Measurements from ENCODE around the gene NPAS2. TPM values are rescaled to one million over a fixed set of nuclear protein-coding genes. Genes with fewer than 3 reads are reported as not detected.

The NPAS2 gene
- total RNA-seq, 4 donors from 2014 or later, result 14.1 to 45.8 (median 28.1) TPM

GRCh38 chr2:100870652-100871531 lies 51.0 kb downstream of the NPAS2 start:
- TF ChIP-seq, protein P1, sequence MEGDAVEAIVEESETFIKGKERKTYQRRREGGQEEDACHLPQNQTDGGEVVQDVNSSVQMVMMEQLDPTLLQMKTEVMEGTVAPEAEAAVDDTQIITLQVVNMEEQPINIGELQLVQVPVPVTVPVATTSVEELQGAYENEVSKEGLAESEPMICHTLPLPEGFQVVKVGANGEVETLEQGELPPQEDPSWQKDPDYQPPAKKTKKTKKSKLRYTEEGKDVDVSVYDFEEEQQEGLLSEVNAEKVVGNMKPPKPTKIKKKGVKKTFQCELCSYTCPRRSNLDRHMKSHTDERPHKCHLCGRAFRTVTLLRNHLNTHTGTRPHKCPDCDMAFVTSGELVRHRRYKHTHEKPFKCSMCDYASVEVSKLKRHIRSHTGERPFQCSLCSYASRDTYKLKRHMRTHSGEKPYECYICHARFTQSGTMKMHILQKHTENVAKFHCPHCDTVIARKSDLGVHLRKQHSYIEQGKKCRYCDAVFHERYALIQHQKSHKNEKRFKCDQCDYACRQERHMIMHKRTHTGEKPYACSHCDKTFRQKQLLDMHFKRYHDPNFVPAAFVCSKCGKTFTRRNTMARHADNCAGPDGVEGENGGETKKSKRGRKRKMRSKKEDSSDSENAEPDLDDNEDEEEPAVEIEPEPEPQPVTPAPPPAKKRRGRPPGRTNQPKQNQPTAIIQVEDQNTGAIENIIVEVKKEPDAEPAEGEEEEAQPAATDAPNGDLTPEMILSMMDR (IDR thresholded peaks at IDR 0.05), result no peak
- TF ChIP-seq POLR2A (IDR thresholded peaks at IDR 0.05; ENCODE audit: low read depth), result no peak
- TF ChIP-seq EP300 (IDR thresholded peaks at IDR 0.05), result no peak
- TF ChIP-seq POLR2AphosphoS5 (IDR thresholded peaks at IDR 0.05), result no peak
- H3K36me3 ChIP-seq, result no peaks in the 10 kb centered on the region
- H3K27ac ChIP-seq (replicated peaks in 1 of 4), result no peak overlapping the region
- no peak overlapping the region for H3K4me3 ChIP-seq
- intact Hi-C loops (cut with DNase I), result no loop called here
- DNase-seq (ENCODE audit: extremely low spot score), result no peak
- no peaks in the 10 kb centered on the region for H3K27me3 ChIP-seq
- H3K9me3 ChIP-seq, result peaks cover 0 to 12% (median 2%) of the 10 kb centered on the region in 4 donors
- 86% methylated on average over 6 of the region's 6 CpGs for WGBS
- H3K4me1 ChIP-seq, result peaks cover 0 to 7% (median 5%) of the 10 kb centered on the region in 4 donors

- intact Hi-C loops (cut with DNase I), result no loop called here
- peak overlapping the region in 1 of 4 donors; percentile 25 for H3K27ac ChIP-seq (replicated peaks in 1 of 4)
- DNase-seq (ENCODE audit: extremely low spot score), result no peak
Observed at GRCh38 chr2:100875516-100876230, 55.7 kb downstream of the NPAS2 start.

GRCh38 chr2:100876231-100876860 lies 56.4 kb downstream of the NPAS2 start:
- TF ChIP-seq EP300 (IDR thresholded peaks at IDR 0.05), result no peak
- TF ChIP-seq, protein P1 (IDR thresholded peaks at IDR 0.05), result no peak
- no peak for TF ChIP-seq POLR2AphosphoS5 (IDR thresholded peaks at IDR 0.05)
- TF ChIP-seq POLR2A (IDR thresholded peaks at IDR 0.05; ENCODE audit: low read depth), result no peak
- WGBS, result 92% methylated on average over 15 of the region's 15 CpGs
- Histone ChIP-seq H3K4me3 (no peak overlapping the region), H3K36me3 (no peaks in the 10 kb centered on the region), H3K27ac (replicated peaks in 1 of 4) (no peak overlapping the region), H3K4me1 (peaks cover 10 to 24% (median 21%) of the 10 kb centered on the region in 4 donors), H3K27me3 (no peaks in the 10 kb centered on the region), H3K9me3 (no peaks in the 10 kb centered on the region)
- no peak for DNase-seq (ENCODE audit: extremely low spot score)
- intact Hi-C loops (cut with DNase I), result no loop called here

More at GRCh38 chr2:100875516-100876230, 55.7 kb downstream of the NPAS2 start:
- WGBS, result 72% methylated on average over 20 of the region's 20 CpGs
- Histone ChIP-seq H3K9me3 (no peaks in the 10 kb centered on the region), H3K36me3 (no peaks in the 10 kb centered on the region), H3K4me3 (no peak overlapping the region), H3K4me1 (peaks cover 10 to 24% (median 21%) of the 10 kb centered on the region in 4 donors), H3K27me3 (no peaks in the 10 kb centered on the region)
- TF ChIP-seq POLR2AphosphoS5 (IDR thresholded peaks at IDR 0.05) (no peak), EP300 (IDR thresholded peaks at IDR 0.05) (no peak), POLR2A (IDR thresholded peaks at IDR 0.05; ENCODE audit: low read depth) (no peak)
- TF ChIP-seq, protein P1 (IDR thresholded peaks at IDR 0.05), result no peak

- no peak overlapping the region for H3K4me3 ChIP-seq
- peaks cover 10 to 24% (median 21%) of the 10 kb centered on the region in 4 donors for H3K4me1 ChIP-seq
- no peak for DNase-seq (ENCODE audit: extremely low spot score)
- H3K9me3 ChIP-seq, result no peaks in the 10 kb centered on the region
- intact Hi-C loops (cut with DNase I), result no loop called here
- 57% methylated on average over 4 of the region's 5 CpGs for WGBS
- TF ChIP-seq, protein P1 (IDR thresholded peaks at IDR 0.05), result no peak
- no peak for TF ChIP-seq EP300 (IDR thresholded peaks at IDR 0.05)
- TF ChIP-seq POLR2AphosphoS5 (IDR thresholded peaks at IDR 0.05), result no peak
- TF ChIP-seq POLR2A (IDR thresholded peaks at IDR 0.05; ENCODE audit: low read depth), result no peak
- H3K27ac ChIP-seq (replicated peaks in 1 of 4), result peak overlapping the region; percentile 1 to 72 (median 50)
- H3K36me3 ChIP-seq, result no peaks in the 10 kb centered on the region
- no peaks in the 10 kb centered on the region for H3K27me3 ChIP-seq
Observed at GRCh38 chr2:100877555-100877954, 57.6 kb downstream of the NPAS2 start.

Measured in esophagus muscularis mucosa (tissue), 4 donors.